Neural cell (in vitro differentiated cells): ENCODE results near the gene NOL11. TPM values are rescaled to one million over a fixed set of nuclear protein-coding genes. Genes with fewer than 3 reads are reported as not detected.

Experiments used
- H2AFZ ChIP-seq: fragments of 200-600, 300-800 bp; sonication (generic), shearing (Covaris generic); 2 replicates; pipeline ENCODE4 v1.6.0; 2014; ENCODE audit warnings: low read depth, mild to moderate bottlenecking, antibody characterized with exemption, low read length, moderate library complexity
- H3F3A ChIP-seq: fragments of 200-600 bp; shearing (Covaris generic); 2 replicates; pipeline ENCODE4 v1.6.1; 2016; ENCODE audit warnings: mild to moderate bottlenecking, moderate library complexity, mixed read lengths, antibody characterized with exemption, low read length; ENCODE audit not compliant: insufficient read depth, poor library complexity, severe bottlenecking
- H3K27ac ChIP-seq: fragments of 200-600, 300-800 bp; sonication (generic), shearing (Covaris generic); 2 replicates; pipeline ENCODE4 v1.5.1; 2014; ENCODE audit warnings: mild to moderate bottlenecking, low read length, moderate library complexity
- H3K27me3 ChIP-seq: fragments of 300-800, 200-600 bp; sonication (generic), shearing (Covaris generic); 2 replicates; pipeline ENCODE4 v1.6.0; 2014; ENCODE audit warnings: mild to moderate bottlenecking, low read depth, low read length, moderate library complexity; ENCODE audit not compliant: insufficient read depth
- H3K36me3 ChIP-seq: fragments of 300-800, 200-600 bp; sonication (generic), shearing (Covaris generic); 2 replicates; pipeline ENCODE4 v1.5.1; 2014; ENCODE audit warnings: mild to moderate bottlenecking, antibody characterized with exemption, low read length, moderate library complexity; ENCODE audit not compliant: insufficient read depth
- H3K4me2 ChIP-seq: fragments of 300-800, 200-600 bp; sonication (generic), shearing (Covaris generic); 2 replicates; pipeline ENCODE4 v1.6.0; 2014; ENCODE audit warnings: mild to moderate bottlenecking, low read length
- H3K4me3 ChIP-seq: fragments of 300-800, 200-600 bp; sonication (generic), shearing (Covaris generic); 2 replicates; pipeline ENCODE4 v1.5.1; 2014; ENCODE audit warnings: mild to moderate bottlenecking, low read length, moderate library complexity
- H3K79me2 ChIP-seq: fragments of 200-600 bp; shearing (Covaris generic); replicated peaks from 2 replicates; pipeline ENCODE4 v1.6.0; 2014; ENCODE audit warnings: mild to moderate bottlenecking, low read length, moderate library complexity; ENCODE audit not compliant: insufficient read depth
- H3K9ac ChIP-seq: fragments of 300-800, 200-600 bp; sonication (generic), shearing (Covaris generic); 2 replicates; pipeline ENCODE4 v1.6.1; 2016; ENCODE audit warnings: mild to moderate bottlenecking, low read length, mixed read lengths
- H3K9me2 ChIP-seq: fragments of 200-600 bp; shearing (Covaris generic); 2 replicates; pipeline ENCODE4 v1.6.1; 2016; ENCODE audit warnings: mild to moderate bottlenecking, low read length, mixed read lengths; ENCODE audit not compliant: insufficient read depth
- H3K9me3 ChIP-seq: fragments of 200-600, 300-800 bp; sonication (generic), shearing (Covaris generic); 2 replicates; pipeline ENCODE4 v1.6.1; 2016; ENCODE audit warnings: mild to moderate bottlenecking, mixed run types, low read length, moderate library complexity, mixed read lengths
- H4K20me1 ChIP-seq: fragments of 200-600 bp; shearing (Covaris generic); 2 replicates; pipeline ENCODE4 v1.6.1; 2016; ENCODE audit warnings: mild to moderate bottlenecking, mixed run types; ENCODE audit not compliant: insufficient read depth
- EP300 ChIP-seq: fragments of 450-650 bp; conservative IDR thresholded peaks from 2 replicates; pipeline ENCODE4 v1.6.1; 2014; ENCODE audit warnings: antibody characterized with exemption, mild to moderate bottlenecking, moderate library complexity; ENCODE audit not compliant: poor library complexity, severe bottlenecking
- EZH2 ChIP-seq: fragments of 200-600, 300-800 bp; shearing (Covaris generic), sonication (generic); IDR thresholded peaks from 2 replicates; pipeline ENCODE4 v1.6.1; 2014; ENCODE audit warnings: antibody characterized with exemption, low read length, borderline replicate concordance, mild to moderate bottlenecking; ENCODE audit not compliant: insufficient read depth, poor library complexity, severe bottlenecking
- POLR2AphosphoS5 ChIP-seq: IDR thresholded peaks from 2 replicates; pipeline ENCODE4 v1.6.1; 2012
- RAD21 ChIP-seq: fragments of 450-650 bp; conservative IDR thresholded peaks from 2 replicates; pipeline ENCODE4 v1.6.1; 2014; ENCODE audit warnings: antibody characterized with exemption, mild to moderate bottlenecking, moderate library complexity
- SMC3 ChIP-seq: fragments of 450-650 bp; conservative IDR thresholded peaks from 2 replicates; pipeline ENCODE4 v1.6.1; 2014; ENCODE audit warnings: antibody characterized with exemption, mild to moderate bottlenecking, moderate library complexity; ENCODE audit not compliant: poor library complexity
- polyA plus RNA-seq: library from polyadenylated mRNA; depleted of rRNA; stranded (reverse); fragments of >200 nt; gene quantifications from 2 replicates; pipeline ENCODE4 v1.2.3, GENCODE V29; 2014
- TF ChIP-seq, protein P1 (sequence below): IDR thresholded peaks from 2 replicates; pipeline ENCODE4 v1.6.1; 2012; ENCODE audit warnings: borderline replicate concordance
- TF ChIP-seq, protein P2 (sequence below): fragments of 450-650 bp; IDR thresholded peaks from 2 replicates; pipeline ENCODE4 v1.5.1; 2014; ENCODE audit warnings: antibody characterized with exemption, mild to moderate bottlenecking, moderate library complexity; ENCODE audit not compliant: poor library complexity, severe bottlenecking

NOL11 gene
- polyA plus RNA-seq, 1 donor from 2014 or later, result 59.7 TPM

DNA sequence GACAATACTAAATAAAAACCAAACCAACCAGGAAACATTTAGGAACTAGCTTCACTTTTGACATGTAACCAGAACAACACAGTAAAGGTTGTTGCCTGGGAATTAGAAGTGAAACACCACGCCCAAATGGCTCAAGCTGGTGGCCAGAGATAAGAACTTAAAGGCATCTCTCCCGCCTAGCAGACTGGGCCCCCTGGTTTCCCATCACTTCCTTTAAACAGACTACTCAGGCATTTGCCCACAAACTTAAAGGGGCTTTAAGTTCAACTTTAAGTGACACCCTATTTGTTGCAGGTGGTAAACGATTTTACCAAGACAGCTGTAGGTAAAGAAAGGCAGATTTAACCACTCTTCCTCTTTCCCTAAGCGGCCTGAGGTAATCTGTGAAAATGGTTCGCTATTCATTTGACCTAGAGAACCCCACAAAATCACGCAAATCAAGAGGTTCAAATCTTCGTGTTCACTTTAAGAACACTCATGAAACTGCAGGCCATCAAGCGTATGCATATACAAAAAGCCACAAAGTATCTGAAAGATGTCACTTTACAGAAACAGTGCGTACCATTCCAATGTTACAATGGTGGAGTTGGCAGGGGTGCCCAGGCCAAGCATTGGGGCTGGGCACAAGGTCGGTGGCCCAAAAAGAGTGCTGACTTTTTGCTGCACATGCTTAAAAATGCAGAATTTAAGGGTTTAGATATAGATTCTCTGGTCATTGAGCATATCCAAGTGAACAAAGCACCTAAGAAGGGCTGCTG is 66.8 kb downstream of the NOL11 start:
- TF ChIP-seq SMC3 (no peak), EP300 (no peak)
- TF ChIP-seq, protein P1, sequence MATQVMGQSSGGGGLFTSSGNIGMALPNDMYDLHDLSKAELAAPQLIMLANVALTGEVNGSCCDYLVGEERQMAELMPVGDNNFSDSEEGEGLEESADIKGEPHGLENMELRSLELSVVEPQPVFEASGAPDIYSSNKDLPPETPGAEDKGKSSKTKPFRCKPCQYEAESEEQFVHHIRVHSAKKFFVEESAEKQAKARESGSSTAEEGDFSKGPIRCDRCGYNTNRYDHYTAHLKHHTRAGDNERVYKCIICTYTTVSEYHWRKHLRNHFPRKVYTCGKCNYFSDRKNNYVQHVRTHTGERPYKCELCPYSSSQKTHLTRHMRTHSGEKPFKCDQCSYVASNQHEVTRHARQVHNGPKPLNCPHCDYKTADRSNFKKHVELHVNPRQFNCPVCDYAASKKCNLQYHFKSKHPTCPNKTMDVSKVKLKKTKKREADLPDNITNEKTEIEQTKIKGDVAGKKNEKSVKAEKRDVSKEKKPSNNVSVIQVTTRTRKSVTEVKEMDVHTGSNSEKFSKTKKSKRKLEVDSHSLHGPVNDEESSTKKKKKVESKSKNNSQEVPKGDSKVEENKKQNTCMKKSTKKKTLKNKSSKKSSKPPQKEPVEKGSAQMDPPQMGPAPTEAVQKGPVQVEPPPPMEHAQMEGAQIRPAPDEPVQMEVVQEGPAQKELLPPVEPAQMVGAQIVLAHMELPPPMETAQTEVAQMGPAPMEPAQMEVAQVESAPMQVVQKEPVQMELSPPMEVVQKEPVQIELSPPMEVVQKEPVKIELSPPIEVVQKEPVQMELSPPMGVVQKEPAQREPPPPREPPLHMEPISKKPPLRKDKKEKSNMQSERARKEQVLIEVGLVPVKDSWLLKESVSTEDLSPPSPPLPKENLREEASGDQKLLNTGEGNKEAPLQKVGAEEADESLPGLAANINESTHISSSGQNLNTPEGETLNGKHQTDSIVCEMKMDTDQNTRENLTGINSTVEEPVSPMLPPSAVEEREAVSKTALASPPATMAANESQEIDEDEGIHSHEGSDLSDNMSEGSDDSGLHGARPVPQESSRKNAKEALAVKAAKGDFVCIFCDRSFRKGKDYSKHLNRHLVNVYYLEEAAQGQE, result no peak
- Histone ChIP-seq H3K9ac (no peak overlapping the region), H3K9me2 (no peaks in the 10 kb centered on the region), H3F3A (no peaks in the 10 kb centered on the region), H3K4me3 (no peak overlapping the region), H3K27me3 (no peaks in the 10 kb centered on the region), H3K79me2 (no peaks in the 10 kb centered on the region), H3K36me3 (no peaks in the 10 kb centered on the region), H3K27ac (no peak overlapping the region), H3K9me3 (no peaks in the 10 kb centered on the region), H3K4me2 (no peak overlapping the region), H2AFZ (no peak overlapping the region), H4K20me1 (no peaks in the 10 kb centered on the region)

DNA sequence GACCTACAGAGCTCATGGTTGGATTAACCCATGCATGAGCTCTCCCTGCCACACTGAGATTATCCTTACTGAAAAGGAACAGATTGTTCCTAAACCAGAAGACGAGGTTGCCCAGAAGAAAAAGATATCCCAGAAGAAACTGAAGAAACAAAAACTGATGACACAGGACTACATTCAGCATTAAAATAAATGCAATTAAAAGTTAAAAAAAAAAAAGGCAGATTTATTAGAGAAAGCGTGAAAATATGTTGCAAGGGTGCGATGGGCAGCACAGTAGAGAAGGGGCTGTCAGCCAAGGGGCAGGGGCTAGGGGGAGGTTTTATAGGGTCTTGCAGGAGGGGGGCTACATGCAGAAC is 67.4 kb downstream of the NOL11 start:
- H3K27me3 ChIP-seq, result no peaks in the 10 kb centered on the region
- no peaks in the 10 kb centered on the region for H3K9me2 ChIP-seq
- no peak overlapping the region for H2AFZ ChIP-seq
- no peak overlapping the region for H3K4me2 ChIP-seq
- H3F3A ChIP-seq, result no peaks in the 10 kb centered on the region
- no peaks in the 10 kb centered on the region for H3K36me3 ChIP-seq
- no peaks in the 10 kb centered on the region for H3K79me2 ChIP-seq
- no peak overlapping the region for H3K27ac ChIP-seq
- no peaks in the 10 kb centered on the region for H3K9me3 ChIP-seq
- H3K9ac ChIP-seq, result no peak overlapping the region
- TF ChIP-seq EZH2 (no peak), SMC3 (no peak), EP300 (no peak), RAD21 (no peak), POLR2AphosphoS5 (no peak)
- TF ChIP-seq, protein P2, sequence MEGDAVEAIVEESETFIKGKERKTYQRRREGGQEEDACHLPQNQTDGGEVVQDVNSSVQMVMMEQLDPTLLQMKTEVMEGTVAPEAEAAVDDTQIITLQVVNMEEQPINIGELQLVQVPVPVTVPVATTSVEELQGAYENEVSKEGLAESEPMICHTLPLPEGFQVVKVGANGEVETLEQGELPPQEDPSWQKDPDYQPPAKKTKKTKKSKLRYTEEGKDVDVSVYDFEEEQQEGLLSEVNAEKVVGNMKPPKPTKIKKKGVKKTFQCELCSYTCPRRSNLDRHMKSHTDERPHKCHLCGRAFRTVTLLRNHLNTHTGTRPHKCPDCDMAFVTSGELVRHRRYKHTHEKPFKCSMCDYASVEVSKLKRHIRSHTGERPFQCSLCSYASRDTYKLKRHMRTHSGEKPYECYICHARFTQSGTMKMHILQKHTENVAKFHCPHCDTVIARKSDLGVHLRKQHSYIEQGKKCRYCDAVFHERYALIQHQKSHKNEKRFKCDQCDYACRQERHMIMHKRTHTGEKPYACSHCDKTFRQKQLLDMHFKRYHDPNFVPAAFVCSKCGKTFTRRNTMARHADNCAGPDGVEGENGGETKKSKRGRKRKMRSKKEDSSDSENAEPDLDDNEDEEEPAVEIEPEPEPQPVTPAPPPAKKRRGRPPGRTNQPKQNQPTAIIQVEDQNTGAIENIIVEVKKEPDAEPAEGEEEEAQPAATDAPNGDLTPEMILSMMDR, result no peak
- TF ChIP-seq, protein P1, result no peak
- no peak overlapping the region for H3K4me3 ChIP-seq
- no peaks in the 10 kb centered on the region for H4K20me1 ChIP-seq
